A549 (cell line): ENCODE results near the gene LRRC3. TPM values are rescaled to one million over a fixed set of nuclear protein-coding genes. Genes with fewer than 3 reads are reported as not detected.
A peak's percentile ranks its signal among the peaks of the same experiment; 100 is the strongest.

Source experiments
- ATAC-seq, 2 experiments: fragments of 200-7000 bp in 1 of 2; fragments of >200 bp in 1 of 2; cut with Nextera tagmentation in 1 of 2; cut with Tn5 transposase in 1 of 2; 3 replicates each; pipeline versions ENCODE4 v1.8.0 to v1.9.1; 2018 to 2020; ENCODE audit warnings: mild to moderate bottlenecking in 1 of 2, moderate library complexity in 1 of 2
- CTCF ChIA-PET: fragments of 300-600 bp; sonication (Branson Sonifier 250); formaldehyde crosslinking; extraction: SDS; loops from one replicate; lab custom pipeline; 2021; ENCODE audit warnings: antibody characterized with exemption, inconsistent platforms; lab: Yijun Ruan, JAX
- POLR2A ChIA-PET: fragments of 350-600 bp; formaldehyde crosslinking; extraction: SDS; loops from one replicate; lab custom pipeline; 2021; ENCODE audit warnings: antibody characterized with exemption, inconsistent platforms; lab: Yijun Ruan, JAX
- DNase-seq, 2 experiments: peaks; one replicate each; pipeline versions ENCODE4 v3.0.0 to v3.0.0-alpha.2; 2011 to 2016; ENCODE audit warnings: low read depth in 1 of 2, low spot score in 1 of 2
- FAIRE-seq: peaks from 2 replicates; lab custom pipeline; 2011; peaks lifted over from hg19 to GRCh38; lab: Jason Lieb, UNC
- H3K27ac ChIP-seq, 2 experiments: fragments of >200 bp; sonication (Bioruptor Twin); formaldehyde crosslinking; 3 replicates each; pipeline ENCODE4 v1.5.1; 2016 to 2017
- H3K4me1 ChIP-seq: fragments of >200 bp; sonication (Bioruptor Twin); formaldehyde crosslinking; 3 replicates; pipeline ENCODE4 v1.6.1; 2016
- H3K4me2 ChIP-seq: fragments of >200 bp; sonication (Bioruptor Twin); formaldehyde crosslinking; 3 replicates; pipeline ENCODE4 v1.6.1; 2016
- H3K4me3 ChIP-seq: fragments of >200 bp; sonication (Bioruptor Twin); formaldehyde crosslinking; 3 replicates; pipeline ENCODE4 v1.5.1; 2016
- H3K9me3 ChIP-seq: fragments of >200 bp; sonication (Bioruptor Twin); formaldehyde crosslinking; 3 replicates; pipeline ENCODE4 v1.6.1; 2016
- CHD2 ChIP-seq: fragments of 150-350 bp; IDR thresholded peaks from 2 replicates; pipeline ENCODE4 v1.6.1; 2014; ENCODE audit warnings: low read length; ENCODE audit not compliant: partially characterized antibody
- CTCF ChIP-seq: fragments of >200 bp; sonication (Bioruptor Twin); formaldehyde crosslinking; IDR thresholded peaks from 3 replicates; pipeline ENCODE4 v1.5.1; 2016
- EHF ChIP-seq: fragments of 250-450 bp; sonication (Bioruptor Pico); IDR thresholded peaks from 2 replicates; pipeline ENCODE4 v1.5.0; 2020; ENCODE audit warnings: mild to moderate bottlenecking
- EHMT2 ChIP-seq: fragments of 200-600 bp; sonication (generic); IDR thresholded peaks from 2 replicates; pipeline ENCODE4 v1.6.1; 2016; ENCODE audit warnings: antibody characterized with exemption, low read depth, mild to moderate bottlenecking, moderate library complexity
- HEYL ChIP-seq: fragments of 250-450 bp; sonication (Bioruptor Pico); IDR thresholded peaks from 2 replicates; pipeline ENCODE4 v1.8.0; 2021; ENCODE audit warnings: mild to moderate bottlenecking, moderate library complexity
- HMGXB4 ChIP-seq: fragments of 250-450 bp; sonication (Bioruptor Pico); IDR thresholded peaks from 2 replicates; pipeline ENCODE4 v1.5.0; 2021; ENCODE audit warnings: mild to moderate bottlenecking, moderate library complexity, borderline replicate concordance
- HOXA7 ChIP-seq: fragments of 250-450 bp; sonication (Bioruptor Pico); IDR thresholded peaks from 2 replicates; pipeline ENCODE4 v1.5.0; 2020; ENCODE audit warnings: mild to moderate bottlenecking, moderate library complexity
- HOXB13 ChIP-seq: fragments of 250-450 bp; sonication (Bioruptor Pico); IDR thresholded peaks from 2 replicates; pipeline ENCODE4 v1.5.0; 2020; ENCODE audit warnings: low read depth, mild to moderate bottlenecking, moderate library complexity
- HOXB5 ChIP-seq: fragments of 250-450 bp; sonication (Bioruptor Pico); IDR thresholded peaks from 2 replicates; pipeline ENCODE4 v1.5.0; 2020; ENCODE audit warnings: mild to moderate bottlenecking, moderate library complexity
- JUN ChIP-seq, 2 experiments: fragments of >200 bp; sonication (Bioruptor Twin); formaldehyde crosslinking; IDR thresholded peaks; 2 replicates in 1 of 2; 3 replicates in 1 of 2; pipeline ENCODE4 v1.6.1; 2016 to 2017
- JUNB ChIP-seq: fragments of >200 bp; sonication (Bioruptor Twin); formaldehyde crosslinking; IDR thresholded peaks from 2 replicates; pipeline ENCODE4 v1.6.1; 2016
- KDM5A ChIP-seq: fragments of 200-600 bp; sonication (generic); IDR thresholded peaks from 2 replicates; pipeline ENCODE4 v1.6.1; 2016; ENCODE audit warnings: antibody characterized with exemption, mild to moderate bottlenecking
- MAFK ChIP-seq: fragments of 450-650 bp; IDR thresholded peaks from 2 replicates; pipeline ENCODE4 v1.6.1; 2014; ENCODE audit not compliant: partially characterized antibody
- MAZ ChIP-seq: fragments of 150-350 bp; IDR thresholded peaks from 2 replicates; pipeline ENCODE4 v1.6.1; 2014; ENCODE audit warnings: antibody characterized with exemption, low read depth, low read length, borderline replicate concordance
- NR3C1 ChIP-seq: fragments of >200 bp; sonication (Bioruptor Twin); formaldehyde crosslinking; IDR thresholded peaks from 3 replicates; pipeline ENCODE4 v1.6.1; 2017
- PHF8 ChIP-seq: fragments of 200-600 bp; sonication (generic); IDR thresholded peaks from 2 replicates; pipeline ENCODE4 v1.6.1; 2016; ENCODE audit warnings: low read depth, mild to moderate bottlenecking, antibody characterized with exemption, moderate library complexity, borderline replicate concordance
- RFX5 ChIP-seq: fragments of 450-650 bp; IDR thresholded peaks from 2 replicates; pipeline ENCODE4 v1.7.1; 2014; ENCODE audit warnings: antibody characterized with exemption, mild to moderate bottlenecking, moderate library complexity
- RNF2 ChIP-seq: fragments of 200-600 bp; sonication (generic); IDR thresholded peaks from 2 replicates; pipeline ENCODE4 v1.6.1; 2016; ENCODE audit warnings: low read depth, mild to moderate bottlenecking, antibody characterized with exemption, moderate library complexity, borderline replicate concordance
- ZFP36 ChIP-seq: fragments of 450-650 bp; IDR thresholded peaks from 2 replicates; pipeline ENCODE4 v1.6.1; 2014; ENCODE audit warnings: borderline replicate concordance; ENCODE audit not compliant: partially characterized antibody
- ZSCAN20 ChIP-seq: fragments of 250-450 bp; sonication (Bioruptor Pico); IDR thresholded peaks from 2 replicates; pipeline ENCODE4 v1.8.0; 2022; ENCODE audit warnings: mild to moderate bottlenecking, moderate library complexity
- WGBS: methylation state at CpG from one replicate; pipeline ENCODE4 v1.1.6; 2017; ENCODE audit errors: missing lambda C conversion rate; 5-methylcytosine and 5-hydroxymethylcytosine counted together
- polyA plus RNA-seq, 4 experiments: library from polyadenylated mRNA; depleted of rRNA in 3 of 4; stranded (reverse); fragments of >200 nt; fragmentation: RNase III in 1 of 4; extraction: RNeasy Plus Mini Kit Qiagen cat#74134 plus additional on column Dnase treatment in 1 of 4; gene quantifications; 2 replicates in 3 of 4; 3 replicates in 1 of 4; pipeline ENCODE4 v1.2.3, GENCODE V29; 2011 to 2017
- TF ChIP-seq, protein P1 (sequence below): fragments of 250-450 bp; sonication (Bioruptor Pico); IDR thresholded peaks from 2 replicates; pipeline ENCODE4 v1.5.0; 2020; ENCODE audit warnings: low read depth, mild to moderate bottlenecking, moderate library complexity
- TF ChIP-seq, protein P2 (sequence below): IDR thresholded peaks from 2 replicates; pipeline ENCODE4 v1.6.1; 2012; ENCODE audit warnings: low read depth, borderline replicate concordance
- TF ChIP-seq, protein P3 (sequence below): IDR thresholded peaks from 2 replicates; pipeline ENCODE4 v1.6.1; 2012

Gene LRRC3
- polyA plus RNA-seq, 2 of the 4 experiments (the other 2 are of a cell fraction) = 0.59 to 1.1 TPM

DNA sequence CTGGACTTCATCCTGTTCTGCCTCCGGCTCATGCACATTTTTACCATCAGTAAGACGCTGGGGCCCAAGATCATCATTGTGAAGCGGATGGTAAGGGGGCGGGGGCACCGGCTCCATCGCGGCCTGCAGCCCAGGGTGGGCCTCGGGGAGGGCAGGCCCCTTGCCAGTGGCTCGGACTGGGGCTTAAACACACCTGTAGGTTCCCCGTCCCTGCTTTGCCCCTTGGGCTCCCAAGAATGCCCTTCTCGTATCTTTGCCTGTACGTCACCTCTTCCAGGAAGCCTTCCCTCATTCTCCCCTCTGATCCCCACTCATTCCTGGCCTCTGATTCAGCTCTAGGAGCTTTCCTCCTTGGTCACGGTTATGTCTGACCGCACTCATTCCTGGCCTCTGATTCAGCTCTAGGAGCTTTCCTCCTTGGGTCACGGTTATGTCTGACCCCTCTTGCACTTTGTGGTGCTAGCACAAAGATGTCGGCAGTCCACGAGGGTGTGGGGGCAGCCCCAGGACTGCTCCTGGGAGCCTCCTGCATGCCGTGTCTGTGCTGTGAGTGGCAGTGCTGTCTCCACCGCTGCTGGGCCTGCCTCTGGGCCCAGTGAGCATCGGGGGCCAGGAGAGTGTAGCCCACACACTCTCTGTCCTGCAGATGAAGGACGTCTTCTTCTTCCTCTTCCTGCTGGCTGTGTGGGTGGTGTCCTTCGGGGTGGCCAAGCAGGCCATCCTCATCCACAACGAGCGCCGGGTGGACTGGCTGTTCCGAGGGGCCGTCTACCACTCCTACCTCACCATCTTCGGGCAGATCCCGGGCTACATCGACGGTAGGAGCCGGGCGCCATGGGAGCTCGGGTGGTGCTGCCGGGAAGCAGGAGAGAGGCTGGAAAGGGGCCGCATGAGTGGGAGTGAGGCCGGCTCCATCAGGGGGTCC, 49.1 kb upstream of the LRRC3 start:
- DNase-seq = no peak
- POLR2A ChIA-PET = no interaction called here
- TF ChIP-seq EHMT2 (no peak), ZFP36 (peak; percentile 78)
- FAIRE-seq = no peak
- Histone ChIP-seq H3K4me3 (no peak overlapping the region), H3K4me1 (no peaks in the 10 kb centered on the region), H3K4me2 (no peak overlapping the region), H3K27ac (no peak overlapping the region), H3K9me3 (no peaks in the 10 kb centered on the region; the same call in 2 of the 3 replicates)
- WGBS = 67% methylated on average over 24 of the region's 37 CpGs
- ATAC-seq = peak in 1 of 2 experiments; percentile 50; a peak in 3 of 6 replicates
- CTCF ChIA-PET = interaction anchor here (0.9 kb wide), 1 partner anchor 29 kb away, joined by 3 read pairs; no protein-coding TSS in a partner anchor

DNA sequence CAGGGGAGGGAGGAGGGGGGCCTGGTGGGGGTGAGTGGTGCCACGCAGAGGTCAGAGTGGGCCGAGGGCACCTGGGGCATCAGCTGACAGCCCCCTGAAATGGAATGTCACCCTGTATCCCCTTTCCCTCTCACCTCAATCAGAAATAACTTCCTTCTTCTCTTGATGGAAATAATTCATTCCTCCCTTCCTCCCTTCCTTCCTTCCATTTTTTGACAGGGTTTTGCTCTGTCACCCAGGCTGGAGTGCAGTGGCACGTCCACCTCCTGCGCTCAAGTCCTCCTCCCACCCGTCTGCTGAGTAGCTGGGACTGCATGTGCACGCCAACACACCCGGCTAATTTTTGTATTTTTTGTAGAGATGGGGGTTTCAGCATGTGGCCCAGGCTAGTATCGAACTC, 48.4 kb upstream of the LRRC3 start:
- Histone ChIP-seq H3K27ac (no peak overlapping the region), H3K4me1 (no peaks in the 10 kb centered on the region), H3K9me3 (no peaks in the 10 kb centered on the region; the same call in 2 of the 3 replicates), H3K4me3 (no peak overlapping the region), H3K4me2 (no peak overlapping the region)
- ChIA-PET POLR2A (no interaction called here), CTCF (interaction anchor here (0.6 kb wide), 1 partner anchor 35 kb away, joined by 3 read pairs; no protein-coding TSS in a partner anchor)
- no peak for ATAC-seq
- no peak for FAIRE-seq
- TF ChIP-seq EHF (CRISPR knock-in tag) (no peak), CTCF (no peak), RNF2 (no peak), HMGXB4 (CRISPR knock-in tag) (no peak), KDM5A (no peak), HEYL (no peak), CHD2 (no peak), JUN (IDR thresholded peaks at IDR 0.05) (no peak), RFX5 (no peak), MAFK (no peak), HOXA7 (CRISPR knock-in tag) (no peak), HOXB13 (no peak)
- TF ChIP-seq, protein P1, sequence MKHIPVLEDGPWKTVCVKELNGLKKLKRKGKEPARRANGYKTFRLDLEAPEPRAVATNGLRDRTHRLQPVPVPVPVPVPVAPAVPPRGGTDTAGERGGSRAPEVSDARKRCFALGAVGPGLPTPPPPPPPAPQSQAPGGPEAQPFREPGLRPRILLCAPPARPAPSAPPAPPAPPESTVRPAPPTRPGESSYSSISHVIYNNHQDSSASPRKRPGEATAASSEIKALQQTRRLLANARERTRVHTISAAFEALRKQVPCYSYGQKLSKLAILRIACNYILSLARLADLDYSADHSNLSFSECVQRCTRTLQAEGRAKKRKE = no peak
- TF ChIP-seq, protein P2, sequence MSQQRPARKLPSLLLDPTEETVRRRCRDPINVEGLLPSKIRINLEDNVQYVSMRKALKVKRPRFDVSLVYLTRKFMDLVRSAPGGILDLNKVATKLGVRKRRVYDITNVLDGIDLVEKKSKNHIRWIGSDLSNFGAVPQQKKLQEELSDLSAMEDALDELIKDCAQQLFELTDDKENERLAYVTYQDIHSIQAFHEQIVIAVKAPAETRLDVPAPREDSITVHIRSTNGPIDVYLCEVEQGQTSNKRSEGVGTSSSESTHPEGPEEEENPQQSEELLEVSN = no peak
- WGBS = 51% methylated on average over 8 of the region's 8 CpGs
- DNase-seq = no peak

DNA sequence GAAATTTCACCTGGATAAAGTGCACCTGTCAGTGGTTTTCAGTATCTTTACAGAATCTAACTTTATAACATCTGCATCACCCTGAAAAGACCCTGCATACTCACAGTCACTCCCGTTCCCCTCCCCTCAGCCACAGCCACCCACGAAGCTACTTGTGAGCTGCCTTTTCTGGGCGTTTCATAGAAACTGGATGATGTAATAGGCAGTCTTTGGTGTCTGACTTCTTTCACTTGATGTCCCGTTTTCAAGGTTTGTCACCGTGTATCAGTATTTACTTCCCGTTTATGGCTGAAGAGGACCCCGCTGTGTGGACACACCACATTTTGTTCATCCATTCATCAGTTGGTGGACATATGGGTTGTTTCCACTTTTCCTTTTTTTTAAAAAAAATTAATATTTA, 47.8 kb upstream of the LRRC3 start:
- CTCF ChIA-PET = interaction anchor here (0.6 kb wide), 1 partner anchor 34 kb away, joined by 3 read pairs; no protein-coding TSS in a partner anchor
- ATAC-seq (no peak), DNase-seq (no peak), FAIRE-seq (no peak)
- H3K9me3 ChIP-seq = no peaks in the 10 kb centered on the region; the same call in 2 of the 3 replicates
- no peak overlapping the region for H3K27ac ChIP-seq
- no peaks in the 10 kb centered on the region for H3K4me1 ChIP-seq
- no peak overlapping the region for H3K4me2 ChIP-seq
- POLR2A ChIA-PET = no interaction called here
- no peak overlapping the region for H3K4me3 ChIP-seq
- 8% methylated on average over 7 of the region's 7 CpGs for WGBS
- TF ChIP-seq HOXB13 = no peak
- TF ChIP-seq JUNB = no peak
- no peak for TF ChIP-seq NR3C1
- TF ChIP-seq EHF (CRISPR knock-in tag) = no peak
- TF ChIP-seq ZSCAN20 = no peak
- TF ChIP-seq HOXB5 (CRISPR knock-in tag) = no peak
- TF ChIP-seq, protein P1 = no peak
- TF ChIP-seq, protein P3, sequence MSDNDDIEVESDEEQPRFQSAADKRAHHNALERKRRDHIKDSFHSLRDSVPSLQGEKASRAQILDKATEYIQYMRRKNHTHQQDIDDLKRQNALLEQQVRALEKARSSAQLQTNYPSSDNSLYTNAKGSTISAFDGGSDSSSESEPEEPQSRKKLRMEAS = no peak
- no peak for TF ChIP-seq CTCF
- TF ChIP-seq MAZ = no peak
- TF ChIP-seq PHF8 = no peak
